ENCODE measurements around the gene EML6.

The EML6 gene

DNA sequence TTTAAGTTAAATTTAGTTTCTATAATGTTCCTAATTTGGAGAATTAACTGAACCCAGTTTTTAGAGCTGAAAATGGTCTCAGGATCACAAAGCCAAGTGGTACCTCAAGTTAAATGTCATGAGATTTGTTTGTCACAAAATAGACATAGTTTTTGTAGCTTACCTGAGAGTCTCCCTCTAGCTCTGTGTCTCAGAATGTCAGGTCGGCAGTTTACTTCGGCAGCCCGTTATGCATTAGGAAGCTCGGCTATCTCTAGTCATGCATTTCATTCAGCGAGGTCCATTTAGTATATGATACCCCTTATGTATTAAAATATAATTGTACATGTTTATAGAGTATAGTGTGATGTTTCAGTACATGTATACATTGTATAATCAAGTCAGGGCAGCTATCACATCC, 155.6 kb downstream of the EML6 start:
- no peak for DNase-seq (ENCODE audit: low read depth in 2 of 2)

DNA sequence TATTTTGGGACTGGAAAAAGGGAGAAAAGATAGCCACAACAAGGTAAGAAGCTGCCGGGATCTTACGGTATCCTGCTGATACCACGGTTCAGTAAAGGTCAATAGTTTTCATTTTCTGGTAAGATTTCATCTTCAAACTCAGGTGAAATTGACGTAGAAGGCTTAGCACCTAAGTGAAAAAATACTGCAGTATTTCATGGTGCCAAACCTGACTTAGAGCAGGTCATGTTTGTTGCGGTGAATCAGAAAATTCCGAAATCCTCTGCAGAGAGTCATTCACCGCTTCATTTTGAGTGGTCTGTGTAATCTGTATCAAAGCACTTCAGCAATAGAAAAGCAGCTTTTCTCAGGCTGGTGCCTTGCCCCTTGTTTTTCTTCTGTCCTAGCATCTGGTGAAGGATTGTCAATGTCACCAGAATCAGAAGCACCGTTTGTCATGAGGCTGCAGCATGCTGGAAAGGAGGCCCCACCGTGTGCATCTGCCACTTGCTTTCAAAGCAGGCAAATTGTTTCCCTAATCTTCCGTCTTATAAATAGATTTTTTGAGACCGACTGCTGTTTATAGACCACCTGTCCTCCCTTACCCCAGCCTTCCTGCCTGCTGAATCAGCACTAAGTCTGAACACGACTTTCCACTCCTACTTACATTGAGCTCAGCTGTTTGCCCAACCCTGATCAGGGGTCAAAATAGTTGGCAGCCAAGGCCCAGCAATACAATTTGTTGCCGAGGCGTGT, 156.3 kb downstream of the EML6 start:
- DNase-seq (ENCODE audit: low read depth in 2 of 2), result no peak

DNA sequence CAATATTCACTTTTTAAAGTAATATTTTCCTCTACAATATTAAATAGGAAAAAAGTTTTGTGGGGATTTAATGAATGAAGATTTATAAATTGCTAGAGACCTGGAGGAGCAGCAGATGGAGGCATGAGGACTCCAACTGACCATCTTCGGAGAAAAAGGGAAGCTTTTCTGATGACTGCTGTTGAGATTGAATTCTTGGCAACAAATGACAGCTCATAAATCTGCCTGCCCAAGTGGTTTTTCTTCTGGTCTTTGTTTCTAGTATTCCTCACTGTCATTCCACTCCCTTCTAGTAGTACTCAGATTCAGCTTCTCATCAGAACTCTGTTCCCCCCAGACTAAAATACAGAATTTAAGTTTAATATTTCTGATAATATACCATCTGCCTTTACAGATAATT, 157.0 kb downstream of the EML6 start:
- no peak for DNase-seq (ENCODE audit: low read depth in 2 of 2)

DNA sequence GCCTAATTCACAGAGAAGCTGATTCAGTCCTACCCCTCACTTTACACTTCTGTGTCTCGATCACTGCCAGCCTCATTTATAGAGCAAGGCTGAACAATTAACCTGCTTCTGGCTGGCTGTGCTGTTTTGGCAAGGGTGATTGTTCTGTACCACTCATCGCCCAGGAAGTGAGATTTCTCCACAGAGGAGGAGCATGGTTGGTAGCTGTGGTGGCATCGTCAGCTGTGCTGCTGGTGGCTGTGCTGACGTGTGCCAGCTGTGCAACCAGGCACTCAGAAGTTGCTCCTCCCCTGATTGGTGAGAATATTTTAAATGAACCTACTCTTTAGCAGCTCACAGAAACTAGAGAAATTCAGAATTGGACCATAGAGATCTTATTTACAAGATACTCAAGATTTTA, 158.3 kb downstream of the EML6 start:
- DNase-seq (ENCODE audit: low read depth in 2 of 2), result no peak

DNA sequence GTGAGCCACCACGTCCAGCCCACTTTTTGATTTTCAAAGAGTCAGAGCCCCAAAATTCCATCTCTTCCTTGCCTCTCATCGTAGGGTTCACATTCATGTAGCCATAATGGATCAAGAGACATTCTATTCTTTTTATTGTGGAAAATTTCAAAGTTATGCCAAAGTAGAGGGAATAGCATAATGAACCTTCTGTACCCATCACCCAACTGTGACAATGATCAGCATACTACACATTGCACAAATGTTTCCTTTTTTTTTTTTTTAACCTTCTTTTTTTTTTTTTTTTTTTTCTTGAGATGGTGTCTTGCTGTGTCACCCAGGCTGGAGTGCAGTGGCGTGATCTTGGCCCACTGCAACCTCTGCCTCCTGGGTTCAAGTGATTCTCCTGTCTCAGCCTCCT, 162.4 kb downstream of the EML6 start:
- no peak for DNase-seq (ENCODE audit: low read depth in 2 of 2)

DNA sequence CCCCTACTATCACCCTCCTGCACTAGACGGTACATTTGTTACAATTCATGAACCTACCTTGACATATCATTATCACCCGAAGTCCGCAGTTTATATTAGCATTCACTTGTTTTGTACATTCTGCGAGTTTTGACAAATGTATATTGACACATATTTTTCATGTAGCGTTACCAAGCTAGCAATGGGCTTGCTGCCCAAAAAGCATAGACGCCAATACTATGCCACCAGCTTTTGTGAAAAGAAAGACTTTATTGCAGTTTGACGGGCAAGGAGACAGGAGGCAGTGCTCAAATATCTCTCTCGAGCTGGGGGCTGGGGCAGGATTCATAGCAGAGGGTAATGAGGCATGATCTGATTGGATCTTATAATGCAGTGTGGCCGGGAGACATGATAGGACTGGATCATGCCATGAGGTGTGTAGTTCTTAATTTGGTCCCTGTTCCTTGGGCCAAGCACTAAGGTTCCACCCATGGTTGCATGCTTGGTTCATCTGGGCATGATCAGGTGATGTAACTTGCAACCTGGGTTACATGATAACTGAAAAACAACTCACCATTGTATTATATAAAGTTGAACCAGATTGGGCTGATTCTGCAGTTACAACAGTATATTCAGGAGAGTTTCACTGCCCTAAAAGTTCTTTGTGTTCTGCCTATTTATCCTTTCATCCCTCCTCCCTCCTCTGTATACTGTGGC, 164.5 kb downstream of the EML6 start:
- no peak for DNase-seq (ENCODE audit: low read depth in 2 of 2)

DNA sequence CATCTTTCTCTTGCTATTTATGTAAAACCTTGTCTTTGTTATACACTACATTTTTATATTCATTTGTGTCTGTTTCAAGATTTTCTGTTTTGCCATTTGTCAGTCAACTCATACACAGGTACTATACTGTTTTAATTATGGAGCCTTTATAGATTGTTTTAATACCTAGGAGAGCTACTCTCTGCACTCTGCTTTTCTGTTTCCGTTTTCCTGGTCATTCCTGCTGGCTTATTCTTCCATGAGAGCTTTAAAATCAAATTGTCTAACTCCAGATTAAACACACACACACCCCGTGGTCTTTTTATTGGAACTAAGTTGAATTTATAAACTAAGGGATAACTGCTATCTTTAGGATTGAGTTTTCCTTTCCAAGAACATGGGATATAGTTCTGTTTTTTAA, 165.6 kb downstream of the EML6 start:
- no peak for DNase-seq (ENCODE audit: low read depth in 2 of 2)

DNA sequence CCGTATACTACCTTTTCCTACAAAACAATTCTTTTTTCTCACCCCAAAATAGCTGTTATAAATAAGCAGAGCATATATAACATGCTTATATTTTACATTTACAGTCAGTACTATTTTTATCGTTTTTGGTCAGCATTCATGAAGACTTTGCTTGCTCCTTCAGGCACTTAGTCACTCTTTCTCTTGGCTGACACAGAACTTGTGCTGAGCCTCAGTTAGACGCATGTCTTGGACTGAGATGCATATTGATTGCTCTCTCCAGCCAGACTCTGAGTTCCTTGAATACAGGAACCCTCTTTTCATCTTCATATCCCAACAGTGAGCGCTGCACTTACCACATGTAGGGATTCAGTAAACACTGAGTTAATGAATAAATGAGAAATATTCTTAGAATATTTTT, 168.4 kb downstream of the EML6 start:
- no peak for DNase-seq (ENCODE audit: low read depth in 2 of 2)

DNA sequence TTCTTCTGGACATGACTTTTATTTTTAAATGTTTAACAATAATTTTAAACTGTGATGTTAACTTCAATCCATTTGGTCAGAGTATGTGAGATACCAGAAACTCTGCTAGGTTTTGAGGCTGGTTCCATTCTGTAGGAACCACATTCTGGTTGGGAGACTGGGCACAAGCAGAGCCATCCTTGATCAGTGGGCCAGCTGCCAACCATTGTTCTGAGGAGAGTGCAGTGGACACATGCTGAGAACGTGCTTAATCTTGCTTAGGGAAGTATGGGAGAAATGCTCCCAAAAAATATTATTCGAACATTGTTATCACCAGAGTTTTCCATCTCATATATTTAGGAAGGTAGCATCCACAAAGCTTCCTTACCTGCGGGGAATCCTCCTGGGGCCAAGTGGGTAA, 171.0 kb downstream of the EML6 start:
- DNase-seq (ENCODE audit: low read depth in 2 of 2), result no peak

DNA sequence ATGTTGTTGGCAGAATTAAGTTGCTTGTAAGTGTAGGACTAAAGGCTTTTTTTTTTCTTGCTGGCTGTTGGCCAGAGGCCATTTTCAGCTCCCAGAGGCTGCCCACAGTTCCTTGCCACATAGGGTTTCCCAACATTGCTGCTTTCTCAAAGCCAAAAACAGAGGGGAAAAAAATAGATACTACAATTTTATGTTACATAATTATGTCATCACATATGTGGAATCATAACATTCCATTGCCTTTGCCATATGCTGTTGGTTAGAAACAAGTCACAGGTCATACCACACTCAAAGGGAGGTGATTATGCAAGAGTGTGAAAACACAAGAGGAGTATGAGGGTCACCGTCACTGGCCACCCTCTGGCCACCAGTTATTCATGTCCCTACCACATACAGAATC, 172.3 kb downstream of the EML6 start:
- DNase-seq (ENCODE audit: low read depth in 2 of 2), result no peak

DNA sequence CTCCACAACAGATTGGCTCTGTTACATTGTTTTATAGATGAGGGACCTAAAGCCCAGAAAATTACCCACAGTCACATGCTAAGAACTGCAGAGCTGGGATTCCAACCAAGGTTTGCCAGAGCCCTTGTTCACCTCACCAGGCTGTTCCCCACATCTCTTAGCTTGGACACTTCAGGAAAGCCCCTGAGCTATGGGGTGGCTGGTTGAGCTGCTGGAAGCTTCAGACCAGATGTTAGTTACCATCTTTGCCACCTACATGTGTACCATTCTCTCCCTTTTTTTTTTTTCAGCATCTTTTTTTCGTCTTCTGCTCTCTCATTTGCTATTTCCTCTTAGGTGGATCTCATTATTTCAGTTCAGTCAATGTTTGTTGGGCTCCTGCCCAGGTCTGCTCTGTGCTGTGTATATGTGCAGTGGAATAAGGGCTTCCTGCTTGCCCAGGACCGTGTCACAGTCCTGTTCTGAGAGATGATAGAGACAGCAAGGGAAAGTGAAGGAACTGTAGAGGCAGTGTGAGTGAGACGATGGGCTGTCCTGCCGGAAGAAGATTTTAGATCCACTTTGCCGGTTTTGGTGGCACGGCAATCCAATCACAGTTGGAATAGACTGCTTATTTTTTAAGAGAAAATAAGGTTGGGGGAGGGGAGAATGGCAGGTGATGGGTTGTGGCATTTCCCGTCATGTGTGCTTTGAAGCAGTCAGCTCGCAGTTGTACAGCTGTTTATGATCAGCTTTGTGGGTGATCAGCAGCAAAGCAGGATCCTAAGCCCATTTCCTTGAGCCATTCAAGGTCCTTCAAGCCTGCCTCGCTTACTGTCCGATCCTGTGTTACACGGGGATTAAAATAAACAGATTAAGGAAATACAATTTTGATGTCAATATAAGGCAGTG, 174.2 kb downstream of the EML6 start:
- DNase-seq (ENCODE audit: low read depth in 2 of 2), result no peak

DNA sequence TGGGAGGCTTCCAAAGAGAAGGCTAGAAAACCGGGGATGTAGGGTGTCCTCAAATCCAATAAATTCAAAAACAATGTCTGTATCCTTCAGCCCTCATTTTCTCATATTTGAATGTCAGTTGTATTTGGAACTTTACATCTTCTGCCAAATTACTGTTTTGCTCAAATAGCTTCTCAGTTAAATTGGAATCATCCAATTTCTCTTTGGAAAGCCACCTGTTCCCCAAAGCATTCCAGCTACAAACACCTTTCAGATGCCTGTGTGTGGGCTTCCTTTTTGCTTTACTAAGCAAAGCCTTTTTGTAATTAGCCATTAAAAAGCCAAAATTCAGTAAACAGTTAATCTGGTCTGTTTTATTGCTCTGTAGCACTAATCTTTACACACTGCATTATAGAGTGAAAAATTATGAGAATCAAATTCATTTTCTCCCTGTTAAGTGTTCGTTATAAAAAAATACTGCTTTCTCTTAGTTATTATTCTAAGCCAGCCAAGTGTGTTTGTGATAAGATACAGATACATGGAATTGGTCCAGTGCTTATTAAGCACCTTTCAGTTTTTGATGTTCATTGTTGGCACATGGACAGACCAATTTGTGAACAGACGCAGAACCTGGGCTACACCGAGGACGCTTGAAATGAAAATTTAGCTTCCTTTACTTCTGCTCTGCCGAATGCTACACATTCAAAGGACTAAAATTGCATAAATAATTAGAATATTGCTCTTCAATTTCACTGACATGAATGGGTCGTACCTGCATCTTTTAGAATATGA, 175.2 kb downstream of the EML6 start:
- no peak for DNase-seq (ENCODE audit: low read depth in 2 of 2)

DNA sequence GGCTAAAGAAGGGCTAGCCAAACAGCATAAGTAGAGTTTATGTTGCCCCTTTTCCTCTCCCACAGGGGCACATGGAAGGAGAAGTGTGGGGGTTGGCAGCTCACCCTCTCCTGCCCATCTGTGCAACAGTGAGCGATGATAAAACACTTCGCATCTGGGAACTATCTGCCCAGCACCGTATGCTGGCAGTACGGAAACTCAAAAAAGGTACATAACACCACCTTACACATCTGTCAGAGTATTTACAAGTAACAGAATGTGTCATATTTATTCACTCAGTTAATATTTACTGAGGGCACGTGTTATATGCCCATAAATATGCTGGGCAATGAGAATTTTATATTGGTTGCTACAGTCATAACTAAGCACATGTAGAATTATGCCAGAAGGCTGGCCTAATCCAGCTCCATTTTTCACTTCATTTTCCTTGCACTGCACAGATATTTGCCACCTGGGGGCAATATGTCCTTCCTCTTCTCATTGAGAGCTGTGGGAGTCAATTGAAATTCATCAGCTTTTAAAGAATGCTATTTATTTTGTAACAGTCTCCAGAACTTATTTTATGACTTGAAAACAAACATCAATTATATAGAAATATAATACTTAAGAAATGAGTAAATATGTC, 176.2 kb downstream of the EML6 start:
- DNase-seq (ENCODE audit: low read depth in 2 of 2), result no peak

DNA sequence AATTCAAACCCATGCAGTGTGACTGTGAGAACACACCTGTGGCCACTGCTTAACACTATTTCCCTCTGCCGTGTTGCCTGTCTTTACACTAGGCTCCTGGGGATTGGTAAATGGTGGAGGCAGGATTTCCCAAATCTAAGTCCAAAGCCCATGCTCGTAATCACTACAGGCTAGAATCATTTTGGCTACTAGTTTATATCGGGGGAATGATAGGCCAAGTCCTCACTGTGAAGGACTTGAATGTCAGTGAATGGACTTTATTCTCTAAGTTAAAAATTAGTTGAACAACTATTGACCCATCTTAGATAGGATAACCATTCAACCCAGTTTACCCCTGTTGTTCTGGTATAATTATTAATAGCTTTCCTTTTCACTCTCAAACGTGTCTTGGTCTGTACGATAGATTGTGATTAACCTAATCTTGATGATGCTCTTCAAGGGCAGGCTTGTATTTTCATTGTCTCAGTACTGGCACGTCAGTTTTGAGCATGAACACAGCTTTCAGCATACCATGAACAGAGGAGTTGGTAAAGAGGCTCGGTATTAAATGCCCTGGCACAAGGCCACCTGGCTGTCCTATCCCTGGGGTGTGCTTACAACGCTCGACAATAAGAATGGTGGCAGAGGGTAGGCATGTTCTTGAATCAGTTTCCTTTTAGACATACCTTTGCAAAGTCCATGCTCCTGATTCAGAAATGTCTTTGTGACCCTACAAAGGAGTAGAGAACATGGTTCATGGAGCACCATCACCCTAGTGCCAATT, 177.9 kb downstream of the EML6 start:
- no peak for DNase-seq (ENCODE audit: low read depth in 2 of 2)

DNA sequence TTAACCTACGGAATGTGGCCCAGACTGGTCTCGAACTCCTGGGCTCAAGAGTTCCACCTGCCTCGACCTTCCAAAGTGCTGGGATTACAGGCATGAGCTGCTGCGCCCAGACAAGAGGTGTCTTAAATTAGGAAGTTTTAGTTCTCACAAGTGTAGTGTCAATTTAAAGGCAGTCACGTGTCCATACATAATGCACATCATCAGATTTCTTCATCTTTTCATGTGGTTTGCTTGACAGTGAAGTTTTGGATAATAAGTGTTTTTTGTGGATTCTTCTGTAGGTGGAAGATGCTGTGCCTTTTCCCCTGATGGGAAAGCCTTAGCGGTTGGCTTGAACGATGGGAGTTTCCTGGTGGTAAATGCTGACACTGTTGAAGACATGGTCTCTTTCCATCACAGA, 179.3 kb downstream of the EML6 start:
- DNase-seq (ENCODE audit: low read depth in 2 of 2), result no peak

DNA sequence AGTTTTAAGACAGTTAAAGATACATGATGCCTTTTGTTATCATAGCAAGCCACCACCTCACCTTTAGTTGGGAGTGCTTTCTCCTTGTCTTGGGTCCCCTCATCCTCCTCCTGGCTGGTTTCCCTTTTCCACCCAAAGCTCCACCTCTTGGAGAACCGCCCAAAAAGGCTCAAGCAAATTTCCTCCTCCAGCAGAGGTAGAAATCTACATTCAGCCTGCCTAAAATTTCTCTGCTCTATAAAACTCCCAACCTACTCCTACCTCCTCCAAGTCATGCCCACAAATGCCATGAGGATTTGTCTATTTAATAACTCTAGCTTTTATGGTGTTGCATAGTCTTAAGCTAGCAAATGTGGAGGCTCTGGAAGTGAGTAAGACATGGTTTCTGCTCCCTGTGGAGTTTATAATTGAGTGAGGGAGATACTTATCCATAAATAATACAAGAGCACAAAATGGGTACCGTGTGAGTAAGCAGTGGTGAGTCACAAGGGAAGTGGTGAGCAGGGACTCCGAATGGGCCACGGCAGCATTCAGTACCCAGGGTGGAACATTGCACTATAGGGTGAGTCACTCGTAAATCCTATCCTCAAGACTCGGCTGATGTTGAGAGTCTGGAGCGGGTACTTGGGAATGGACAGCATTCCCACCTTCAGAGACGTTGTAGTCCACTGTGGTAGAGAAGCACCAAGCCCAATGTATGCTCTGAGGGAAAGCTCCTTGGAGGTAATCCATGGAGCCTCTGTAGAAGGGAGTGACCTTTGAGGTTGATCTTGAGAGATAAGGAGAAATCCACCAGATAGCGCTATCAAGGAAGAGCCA, 180.5 kb downstream of the EML6 start:
- DNase-seq (ENCODE audit: low read depth in 2 of 2), result peak; percentile 51 to 56

DNA sequence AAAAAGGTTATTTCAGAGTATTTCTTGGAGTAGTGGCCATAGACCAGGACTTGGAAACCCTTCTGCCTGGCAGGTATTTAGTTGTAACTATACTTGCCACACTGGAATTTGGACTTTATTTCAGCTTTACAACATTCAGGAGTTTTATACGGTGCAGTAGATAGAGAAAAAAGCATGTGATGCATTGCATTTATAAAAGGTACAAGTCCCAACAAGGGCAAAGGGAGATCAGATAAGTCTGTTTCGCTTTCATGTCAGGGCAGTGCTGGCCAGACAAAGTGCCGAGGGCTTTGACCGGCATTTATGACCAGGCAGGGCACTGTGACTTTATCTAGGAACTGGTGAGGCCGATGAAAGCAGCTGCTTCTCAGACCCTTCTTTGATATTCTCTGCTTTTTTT, 181.4 kb downstream of the EML6 start:
- DNase-seq (ENCODE audit: low read depth in 2 of 2), result no peak

DNA sequence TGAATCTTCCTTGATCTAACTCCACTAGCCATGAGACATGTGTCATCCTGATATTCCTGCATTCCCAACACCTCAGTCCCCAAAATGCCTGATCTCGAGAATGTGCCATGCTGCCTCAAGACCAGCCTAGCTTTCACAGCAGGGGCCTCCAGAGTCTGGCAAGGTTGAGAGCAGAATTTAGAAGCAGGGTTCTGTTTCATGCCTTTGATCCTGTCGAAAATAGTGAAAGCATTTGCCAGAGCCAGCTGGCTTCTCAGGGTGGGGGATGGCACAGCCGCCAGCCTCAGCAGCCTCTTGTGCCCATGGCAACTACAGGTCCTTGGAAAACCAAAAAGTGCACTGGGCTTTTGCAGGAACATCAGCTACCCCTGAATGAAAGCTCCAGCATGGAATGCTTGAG, 183.3 kb downstream of the EML6 start:
- DNase-seq (ENCODE audit: low read depth in 2 of 2), result no peak

DNA sequence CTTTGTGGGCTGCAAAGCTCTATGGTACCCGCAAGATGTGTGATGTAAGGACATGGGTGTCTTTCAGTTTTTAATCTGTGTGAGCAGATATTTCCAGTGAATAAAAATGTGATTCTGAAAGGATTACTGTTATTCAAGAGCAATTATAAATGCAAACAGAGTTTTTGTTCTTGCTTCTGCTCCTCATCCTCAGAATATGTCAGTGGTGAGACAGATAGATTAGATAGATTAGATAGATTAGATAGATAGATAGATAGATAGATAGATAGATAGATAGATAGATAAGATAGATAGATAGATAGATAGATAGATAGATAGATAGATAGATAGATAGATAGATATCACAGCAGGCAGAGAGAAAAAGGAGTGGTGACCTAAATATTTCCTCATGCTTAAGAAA, 184.2 kb downstream of the EML6 start:
- no peak for DNase-seq (ENCODE audit: low read depth in 2 of 2)

DNA sequence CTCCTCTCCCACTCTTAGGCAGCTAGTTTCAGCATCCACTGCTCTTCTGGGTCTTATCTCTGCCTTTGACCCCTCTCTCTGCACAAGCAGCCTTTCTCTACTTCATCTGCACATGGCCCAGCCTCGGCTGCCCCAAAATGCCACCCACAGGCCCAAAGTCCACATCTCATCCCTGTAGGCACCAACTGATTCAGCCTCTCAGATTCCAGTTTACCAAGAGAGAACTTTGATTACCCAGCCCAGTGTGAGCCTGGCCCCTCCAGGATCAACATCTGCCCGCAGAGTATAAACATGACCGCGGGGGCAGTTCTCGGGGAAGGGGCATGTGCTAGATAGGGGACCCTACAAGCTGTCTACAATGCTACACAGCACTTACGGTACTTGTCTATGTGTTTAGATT, 185.1 kb downstream of the EML6 start:
- DNase-seq (ENCODE audit: low read depth in 2 of 2), result no peak
